HG03045 (cell line): ENCODE measurements around the gene ADIPOQ.
"Not testable (repeated sequence)": the region's sequence is repeated elsewhere in the genome, so short reads cannot be mapped to it uniquely, and the experiment has no call there.

ENCODE experiments used
- ATAC-seq: cut with Tn5 transposase; IDR thresholded peaks from one replicate; pipeline ENCODE4 v1.9.1; 2021; ENCODE audit warnings: mild to moderate bottlenecking, moderate library complexity; ENCODE audit not compliant: unreplicated experiment

Gene ADIPOQ

DNA sequence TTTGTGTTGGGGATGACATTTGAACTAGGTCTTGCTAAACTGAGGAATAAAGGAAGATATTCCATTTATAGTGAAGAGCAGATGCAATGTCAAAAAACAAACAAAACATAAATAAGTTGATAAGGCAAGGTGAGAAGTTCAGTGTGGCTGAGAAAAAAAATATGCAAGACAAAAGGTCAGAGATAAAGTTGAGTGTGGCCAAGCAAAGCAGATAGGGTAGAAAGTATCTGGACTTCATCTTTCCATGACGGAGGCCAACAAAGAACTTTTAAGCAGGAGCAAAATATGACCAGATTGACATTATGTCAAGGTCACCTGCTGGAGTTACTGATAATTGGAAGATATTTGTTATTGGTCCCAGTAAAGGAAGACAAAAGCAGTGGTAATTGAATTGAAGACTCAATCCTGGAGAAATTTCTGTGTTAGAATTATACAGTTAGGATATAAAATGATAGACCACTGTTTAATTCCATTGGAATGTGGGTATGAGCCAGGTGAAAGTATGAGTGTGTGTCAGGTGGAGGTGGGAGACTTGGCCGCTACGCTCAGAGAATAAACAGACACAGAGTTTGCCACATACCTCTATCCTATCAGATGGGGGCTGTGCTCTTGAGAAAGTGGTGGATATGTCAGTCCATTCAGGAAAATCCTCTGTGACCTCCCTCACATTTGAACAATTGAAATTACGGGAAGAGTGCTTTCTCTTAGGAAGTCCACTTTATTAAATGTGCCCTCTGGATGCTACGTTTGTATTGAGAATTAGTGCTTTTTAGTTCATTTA, 28.1 kb downstream of the ADIPOQ start:
- no peak for ATAC-seq

- no peak for ATAC-seq
Observed at GRCh38 chr3:186871403-186871924, 29.0 kb downstream of the ADIPOQ start.

GRCh38 chr3:186873796-186874195, 31.3 kb downstream of the ADIPOQ start:
- ATAC-seq: not testable (repeated sequence)

DNA sequence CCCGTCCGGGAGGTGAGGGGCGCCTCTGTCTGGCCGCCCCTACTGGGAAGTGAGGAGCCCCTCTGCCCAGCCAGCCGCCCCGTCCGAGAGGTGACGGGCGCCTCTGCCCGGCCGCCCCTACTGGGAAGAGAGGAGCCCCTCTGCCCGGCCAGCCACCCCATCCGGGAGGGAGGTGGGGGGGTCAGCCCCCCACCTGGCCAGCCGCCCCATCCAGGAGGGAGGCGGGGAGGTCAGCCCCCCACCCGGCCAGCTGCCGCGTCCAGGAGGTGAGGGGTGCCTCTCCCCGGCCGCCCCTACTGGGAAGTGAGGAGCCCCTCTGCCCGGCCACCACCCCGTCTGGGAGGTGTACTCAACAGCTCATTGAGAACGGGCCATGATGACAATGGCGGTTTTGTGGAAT, 31.7 kb downstream of the ADIPOQ start:
- ATAC-seq: not testable (repeated sequence)

DNA sequence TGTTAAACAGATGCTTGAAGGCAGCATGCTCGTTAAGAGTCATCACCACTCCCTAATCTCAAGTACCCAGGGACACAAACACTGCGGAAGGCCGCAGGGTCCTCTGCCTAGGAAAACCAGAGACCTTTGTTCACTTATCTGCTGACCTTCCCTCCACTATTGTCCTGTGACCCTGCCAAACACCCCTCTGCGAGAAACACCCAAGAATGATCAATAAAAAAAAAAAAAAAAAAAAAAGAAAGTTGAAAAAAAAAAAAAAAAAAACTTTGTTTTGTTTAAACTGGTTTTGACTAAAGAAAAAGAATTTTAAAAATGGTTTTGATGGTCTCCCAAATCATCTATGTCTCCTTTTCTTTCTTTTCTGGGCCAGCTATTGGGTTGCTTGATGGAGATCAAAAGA, 32.3 kb downstream of the ADIPOQ start:
- ATAC-seq: not testable (repeated sequence)

DNA sequence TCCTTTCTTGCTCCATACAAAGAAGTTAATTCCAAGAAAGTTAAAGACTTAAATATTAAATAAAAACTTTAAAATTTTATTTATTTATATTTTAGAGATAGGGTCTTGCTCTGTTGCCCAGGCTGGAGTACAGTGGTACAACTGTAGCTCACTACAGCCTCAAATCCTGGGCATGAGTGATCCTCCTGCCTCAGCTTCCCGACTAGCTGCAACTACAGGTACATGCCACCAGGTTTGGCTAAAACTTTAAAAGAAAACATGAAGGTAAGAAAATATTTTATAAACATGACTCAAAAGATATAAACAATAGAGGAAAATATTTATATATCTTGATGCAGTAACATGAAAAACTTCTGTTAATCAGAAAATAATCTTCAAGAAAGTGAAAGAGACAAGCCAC, 33.2 kb downstream of the ADIPOQ start:
- no peak for ATAC-seq

- ATAC-seq: no peak
Observed at GRCh38 chr3:186879781-186880180, 37.3 kb downstream of the ADIPOQ start.

- ATAC-seq: no peak
Observed at GRCh38 chr3:186880406-186880805, 37.9 kb downstream of the ADIPOQ start.

- no peak for ATAC-seq
Observed at GRCh38 chr3:186882150-186882524, 39.6 kb downstream of the ADIPOQ start.

DNA sequence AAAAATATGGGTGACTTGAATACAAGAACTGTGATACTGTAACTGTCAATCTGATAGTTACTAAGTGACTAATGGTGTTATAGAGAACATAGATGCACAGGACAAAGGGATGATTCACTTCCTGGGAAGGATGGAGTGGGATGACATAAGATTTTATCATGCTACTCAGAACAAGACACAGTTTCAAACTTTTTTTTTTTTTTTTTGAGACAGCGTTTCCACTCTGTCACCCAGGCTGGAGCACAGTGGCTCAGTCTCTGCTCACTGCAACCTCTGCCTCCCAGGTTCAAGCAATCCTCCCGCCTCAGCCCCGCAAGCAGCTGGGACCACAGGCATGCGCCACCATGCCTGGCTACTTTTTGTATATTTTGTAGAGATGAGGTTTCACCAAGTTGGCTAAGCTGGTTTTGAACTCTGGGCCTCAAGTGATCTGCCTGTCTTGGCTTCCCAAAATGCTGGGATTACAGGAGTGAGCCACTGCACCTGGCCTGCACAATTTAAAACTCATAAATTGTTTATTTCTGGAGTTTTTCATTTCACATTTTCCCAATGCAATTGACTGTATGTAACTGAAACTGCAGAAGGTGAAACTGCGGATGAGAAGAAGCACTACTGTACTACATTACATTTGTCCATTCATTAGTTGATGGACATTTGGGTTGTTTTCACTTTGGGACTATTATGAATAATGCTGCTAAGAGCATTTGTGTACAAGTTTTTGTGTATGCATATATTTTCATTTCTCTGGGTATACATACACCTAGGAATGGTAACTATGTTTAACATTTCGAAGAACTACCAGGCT, 40.6 kb downstream of the ADIPOQ start:
- no peak for ATAC-seq

GRCh38 chr3:186883686-186884058, 41.2 kb downstream of the ADIPOQ start:
- no peak for ATAC-seq

DNA sequence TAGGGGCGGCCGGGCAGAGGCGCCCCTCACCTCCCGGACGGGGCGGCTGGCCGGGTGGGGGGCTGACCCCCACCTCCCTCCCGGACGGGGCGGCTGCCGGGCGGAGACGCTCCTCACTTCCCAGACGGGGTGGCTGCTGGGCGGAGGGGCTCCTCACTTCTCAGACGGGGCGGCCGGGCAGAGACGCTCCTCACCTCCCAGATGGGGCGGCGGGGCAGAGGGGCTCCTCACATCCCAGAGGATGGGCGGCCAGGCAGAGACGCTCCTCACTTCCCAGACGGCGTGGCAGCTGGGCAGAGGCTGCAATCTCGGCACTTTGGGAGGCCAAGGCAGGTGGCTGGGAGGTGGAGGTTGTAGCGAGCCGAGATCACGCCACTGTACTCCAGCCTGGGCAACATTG, 42.4 kb downstream of the ADIPOQ start:
- ATAC-seq: not testable (repeated sequence)

DNA sequence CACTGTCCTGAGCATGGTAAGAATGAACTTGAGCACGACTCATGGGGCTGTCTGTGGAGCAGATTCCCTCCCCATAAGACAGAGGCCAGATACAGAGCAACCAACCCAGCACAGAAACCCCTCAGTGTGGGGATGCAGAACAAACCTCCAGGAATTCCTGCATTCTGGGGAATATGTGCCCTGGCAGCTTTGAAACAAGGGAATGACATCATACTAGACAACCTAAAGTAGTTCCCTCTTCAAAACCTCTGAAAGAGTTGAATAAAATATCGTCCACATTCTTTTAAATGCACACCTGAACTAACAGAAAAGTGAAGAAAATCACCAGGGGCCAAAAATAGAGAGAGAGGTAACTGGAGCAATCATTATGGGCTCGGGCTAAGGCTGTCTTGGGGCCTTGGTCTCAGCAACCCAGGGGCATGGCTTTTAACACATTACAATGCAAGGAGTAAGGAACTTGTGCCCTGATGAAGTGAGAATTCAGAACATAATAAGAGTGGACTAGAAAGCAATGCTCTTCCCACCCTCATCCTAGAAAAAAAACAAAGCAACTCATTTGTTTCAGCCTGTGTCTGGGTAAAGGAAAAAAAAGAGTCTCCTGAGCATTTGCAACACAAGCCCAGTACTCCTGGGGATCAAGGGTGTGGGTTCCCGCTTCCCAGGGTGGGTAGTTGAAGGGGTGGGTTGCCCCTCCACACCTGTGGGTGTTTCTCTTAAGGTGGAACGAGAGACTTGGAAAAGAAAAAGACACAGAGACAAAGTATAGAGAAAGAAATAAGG, 43.9 kb downstream of the ADIPOQ start:
- ATAC-seq: no peak

- not testable (repeated sequence) for ATAC-seq
Observed at GRCh38 chr3:186887507-186887938, 45.0 kb downstream of the ADIPOQ start.

GRCh38 chr3:186888569-186888968, 46.1 kb downstream of the ADIPOQ start:
- no peak for ATAC-seq

DNA sequence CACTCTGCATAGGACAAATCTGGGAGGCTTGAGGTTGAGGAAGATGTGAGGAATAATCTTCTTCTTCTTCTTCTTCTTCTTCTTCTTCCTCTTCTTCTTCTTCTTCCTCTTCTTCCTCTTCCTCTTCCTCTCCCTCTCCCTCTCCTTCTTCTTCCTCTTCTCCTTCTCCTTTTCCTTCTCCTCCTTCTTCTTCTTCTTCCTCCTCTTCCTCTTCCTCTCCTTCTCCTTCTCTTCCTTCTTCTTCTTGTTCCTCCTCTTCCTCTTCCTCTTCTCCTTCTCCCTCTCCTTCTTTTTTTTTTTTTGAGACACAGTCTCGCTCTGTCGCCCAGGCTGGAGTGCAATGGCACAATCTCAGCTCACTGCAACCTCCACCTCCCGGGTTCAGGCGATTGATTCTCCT, 47.2 kb downstream of the ADIPOQ start:
- ATAC-seq: not testable (repeated sequence)

DNA sequence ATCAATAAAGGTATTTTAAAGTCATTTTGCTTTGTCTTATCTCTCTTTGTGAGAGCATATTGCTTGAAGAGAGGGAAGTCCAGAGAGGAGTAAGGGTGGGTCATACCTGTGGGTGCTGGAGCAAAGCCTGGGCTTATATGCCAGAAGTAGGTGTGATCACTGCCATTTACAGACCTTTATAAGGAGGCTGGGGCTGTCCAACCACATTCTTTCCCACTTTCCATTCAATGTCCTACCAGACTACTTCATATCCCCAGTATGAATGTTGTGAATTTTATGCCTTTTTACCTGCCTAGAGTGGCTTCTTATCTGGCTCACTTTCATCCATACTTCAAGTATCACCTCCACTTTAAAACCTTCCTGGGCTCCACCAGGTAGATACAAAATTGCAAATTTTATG, 48.4 kb downstream of the ADIPOQ start:
- no peak for ATAC-seq

GRCh38 chr3:186893071-186893470, 50.6 kb downstream of the ADIPOQ start:
- ATAC-seq: not testable (repeated sequence)

- ATAC-seq: no peak
Observed at GRCh38 chr3:186895406-186895805, 52.9 kb downstream of the ADIPOQ start.

DNA sequence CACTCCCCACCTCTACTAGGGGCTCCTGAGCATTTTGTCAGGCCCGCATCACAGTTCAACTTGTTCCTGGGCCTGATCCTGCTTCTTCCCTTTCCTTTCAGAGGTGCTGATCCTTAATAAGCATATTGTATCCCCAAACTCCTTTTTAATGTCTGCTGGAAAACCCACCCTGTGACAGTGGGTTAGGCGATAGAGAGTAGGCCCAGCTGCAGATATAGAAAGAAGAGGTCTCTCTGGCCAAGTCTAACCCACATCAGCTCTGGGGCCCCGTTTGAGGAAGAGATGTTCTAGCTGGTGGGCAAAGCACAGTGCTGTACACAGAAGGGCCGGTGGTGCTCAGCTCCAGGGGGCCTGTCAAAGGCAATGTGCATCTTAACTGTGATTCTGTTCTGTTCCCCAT, 53.5 kb downstream of the ADIPOQ start:
- no peak for ATAC-seq

GRCh38 chr3:186896875-186897274, 54.4 kb downstream of the ADIPOQ start:
- ATAC-seq: no peak
